Measurements from ENCODE around the gene RAB36. TPM values are rescaled to one million over a fixed set of nuclear protein-coding genes. Genes with fewer than 3 reads are reported as not detected.

RAB36 gene
- total RNA-seq, 3 donors from 2014 or later (not counting 1 experiment from before 2014, with no cell fraction given) = 1.7 to 2.9 (median 2.6) TPM

DNA sequence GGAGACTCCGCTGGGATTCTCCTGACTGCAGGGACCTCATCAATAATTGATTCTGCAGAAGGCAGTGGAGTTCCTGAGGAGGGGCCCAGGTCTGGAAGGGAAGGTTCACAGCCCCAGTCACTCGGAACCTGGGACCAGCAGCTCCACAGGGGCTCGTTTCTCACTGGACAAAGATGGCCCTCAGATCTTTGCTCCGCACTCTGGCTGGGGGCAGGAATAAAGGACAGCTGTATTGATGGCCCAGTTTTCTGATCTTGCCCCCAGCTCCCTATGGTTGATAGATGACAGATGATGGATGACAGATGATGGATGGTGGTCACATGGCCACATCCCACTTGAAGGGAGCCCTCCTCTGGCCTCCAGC lies 23.7 kb downstream of the RAB36 start:
- Histone ChIP-seq H3K9me3 (ENCODE audit: control insufficient read depth, insufficient read depth, low read length) (no peaks in the 10 kb centered on the region), H3K27ac (ENCODE audit: low read length) (no peak overlapping the region), H3K27me3 (ENCODE audit: control insufficient read depth, insufficient read depth, low read length) (no peaks in the 10 kb centered on the region), H3K36me3 (ENCODE audit: control insufficient read depth, insufficient read depth, low read length) (no peaks in the 10 kb centered on the region), H3K4me3 (ENCODE audit: low read length) (no peak overlapping the region), H3K4me1 (ENCODE audit: control insufficient read depth, insufficient read depth, low read length) (peaks cover 3% of the 10 kb centered on the region)
- Mint-ChIP-seq H3K9me3 (no peaks in the 10 kb centered on the region), H3K4me1 (peaks cover 4% of the 10 kb centered on the region in 2 donors), H3K4me3 (no peak overlapping the region), H3K27me3 (ENCODE audit: low read depth in 2 of 2) (no peaks in the 10 kb centered on the region), H3K36me3 (no peaks in the 10 kb centered on the region), H3K27ac (no peak overlapping the region)
- intact Hi-C loops (cut with micrococcal nuclease) = no loop called here
- 98% methylated on average over 4 of the region's 4 CpGs for WGBS (ENCODE audit: insufficient coverage)
- ATAC-seq (no peak), DNase-seq (no peak)
- TF ChIP-seq, protein P1, sequence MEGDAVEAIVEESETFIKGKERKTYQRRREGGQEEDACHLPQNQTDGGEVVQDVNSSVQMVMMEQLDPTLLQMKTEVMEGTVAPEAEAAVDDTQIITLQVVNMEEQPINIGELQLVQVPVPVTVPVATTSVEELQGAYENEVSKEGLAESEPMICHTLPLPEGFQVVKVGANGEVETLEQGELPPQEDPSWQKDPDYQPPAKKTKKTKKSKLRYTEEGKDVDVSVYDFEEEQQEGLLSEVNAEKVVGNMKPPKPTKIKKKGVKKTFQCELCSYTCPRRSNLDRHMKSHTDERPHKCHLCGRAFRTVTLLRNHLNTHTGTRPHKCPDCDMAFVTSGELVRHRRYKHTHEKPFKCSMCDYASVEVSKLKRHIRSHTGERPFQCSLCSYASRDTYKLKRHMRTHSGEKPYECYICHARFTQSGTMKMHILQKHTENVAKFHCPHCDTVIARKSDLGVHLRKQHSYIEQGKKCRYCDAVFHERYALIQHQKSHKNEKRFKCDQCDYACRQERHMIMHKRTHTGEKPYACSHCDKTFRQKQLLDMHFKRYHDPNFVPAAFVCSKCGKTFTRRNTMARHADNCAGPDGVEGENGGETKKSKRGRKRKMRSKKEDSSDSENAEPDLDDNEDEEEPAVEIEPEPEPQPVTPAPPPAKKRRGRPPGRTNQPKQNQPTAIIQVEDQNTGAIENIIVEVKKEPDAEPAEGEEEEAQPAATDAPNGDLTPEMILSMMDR (IDR thresholded peaks at IDR 0.05) = no peak

DNA sequence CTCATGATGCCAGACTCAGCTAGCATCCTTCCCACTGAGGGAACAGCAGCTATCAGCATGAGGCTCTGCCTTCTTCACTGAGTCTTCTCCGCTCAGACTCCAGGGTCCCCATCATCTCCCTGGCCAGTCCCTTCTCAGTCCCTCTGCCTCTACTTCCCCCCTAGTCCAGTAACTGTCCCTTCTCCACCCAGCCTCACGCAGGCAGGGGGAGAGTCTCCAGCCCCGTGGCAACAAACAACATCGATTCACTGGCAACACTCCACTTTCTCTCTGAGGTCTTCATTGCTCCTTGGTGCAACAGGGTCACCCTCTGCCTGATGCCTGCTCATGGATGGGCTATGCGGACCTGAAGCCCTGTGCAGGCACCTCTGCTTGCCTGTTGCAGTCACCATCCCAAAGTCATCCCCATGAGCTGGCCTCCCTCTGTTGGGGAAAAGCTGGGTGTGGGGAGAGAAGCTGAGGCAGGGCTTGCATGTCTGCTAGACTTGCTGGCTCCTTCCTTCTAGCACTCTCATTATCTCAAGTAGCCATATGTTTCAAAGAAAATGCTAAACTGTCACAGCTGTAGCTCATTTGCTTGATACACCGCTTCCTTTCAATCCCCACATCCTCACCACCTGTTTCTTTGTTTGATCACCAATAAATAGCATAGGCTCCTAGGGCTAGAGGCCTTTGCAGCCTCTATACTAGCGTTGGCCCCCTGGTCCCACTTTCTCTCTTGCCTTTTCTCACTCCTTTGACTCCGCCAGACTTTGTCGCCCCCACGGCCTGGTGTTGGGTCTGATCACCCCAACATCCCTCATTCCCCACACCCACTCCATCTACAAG lies 30.8 kb downstream of the RAB36 start:
- peaks cover 50% of the 10 kb centered on the region for H3K4me1 ChIP-seq (ENCODE audit: control insufficient read depth, insufficient read depth, low read length)
- WGBS (ENCODE audit: insufficient coverage) = 87% methylated on average over 10 of the region's 10 CpGs
- no peak overlapping the region for H3K27ac ChIP-seq (ENCODE audit: low read length)
- H3K4me1 Mint-ChIP-seq = peaks cover 38 to 39% of the 10 kb centered on the region in 2 donors
- H3K27ac Mint-ChIP-seq = peak overlapping the region in 1 of 2 donors; percentile 15
- no peak overlapping the region for H3K4me3 ChIP-seq (ENCODE audit: low read length)
- peaks cover 18% of the 10 kb centered on the region for H3K9me3 ChIP-seq (ENCODE audit: control insufficient read depth, insufficient read depth, low read length)
- no peaks in the 10 kb centered on the region for H3K36me3 ChIP-seq (ENCODE audit: control insufficient read depth, insufficient read depth, low read length)
- H3K27me3 Mint-ChIP-seq (ENCODE audit: low read depth in 2 of 2) = no peaks in the 10 kb centered on the region
- H3K4me3 Mint-ChIP-seq = no peak overlapping the region
- H3K27me3 ChIP-seq (ENCODE audit: control insufficient read depth, insufficient read depth, low read length) = no peaks in the 10 kb centered on the region
- DNase-seq = peak in 1 of 2 donors; percentile 45
- ATAC-seq = no peak
- TF ChIP-seq, protein P1 (IDR thresholded peaks at IDR 0.05) = no peak
- intact Hi-C loops (cut with micrococcal nuclease) = loop anchor here (5.0 kb wide), 1 partner anchor 206 kb away; no protein-coding TSS in a partner anchor
- H3K36me3 Mint-ChIP-seq = peaks cover 14% of the 10 kb centered on the region
- peaks cover 3 to 14% of the 10 kb centered on the region in 2 donors for H3K9me3 Mint-ChIP-seq

DNA sequence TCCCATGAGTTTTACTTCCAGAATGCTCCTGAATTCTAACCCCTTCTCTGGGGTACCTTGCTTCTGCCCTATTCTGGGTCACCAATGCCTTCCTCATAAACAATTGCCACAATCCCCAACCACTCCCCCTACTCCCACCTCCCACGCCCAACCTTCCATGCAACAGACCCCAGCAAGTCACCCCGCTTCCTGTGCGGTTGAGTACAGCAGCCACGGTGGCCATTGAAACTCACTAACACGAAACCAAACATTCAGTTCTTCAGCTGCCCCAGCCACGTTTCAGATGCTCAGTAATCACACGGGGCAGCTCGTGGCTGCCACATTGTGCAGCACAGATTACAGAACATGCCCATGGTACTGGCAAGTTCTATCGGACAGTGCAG lies 31.4 kb downstream of the RAB36 start:
- peaks cover 14% of the 10 kb centered on the region for H3K36me3 Mint-ChIP-seq
- Histone ChIP-seq H3K27ac (ENCODE audit: low read length) (no peak overlapping the region), H3K36me3 (ENCODE audit: control insufficient read depth, insufficient read depth, low read length) (no peaks in the 10 kb centered on the region), H3K27me3 (ENCODE audit: control insufficient read depth, insufficient read depth, low read length) (no peaks in the 10 kb centered on the region), H3K4me3 (ENCODE audit: low read length) (no peak overlapping the region), H3K4me1 (ENCODE audit: control insufficient read depth, insufficient read depth, low read length) (peaks cover 54% of the 10 kb centered on the region), H3K9me3 (ENCODE audit: control insufficient read depth, insufficient read depth, low read length) (peaks cover 18% of the 10 kb centered on the region)
- intact Hi-C loops (cut with micrococcal nuclease) = loop anchor here (5.0 kb wide), 1 partner anchor 206 kb away; no protein-coding TSS in a partner anchor
- ATAC-seq (no peak), DNase-seq (peak in 1 of 2 donors; percentile 40)
- H3K4me3 Mint-ChIP-seq = no peak overlapping the region
- H3K27ac Mint-ChIP-seq = peak overlapping the region in 1 of 2 donors; percentile 15
- peaks cover 3 to 14% of the 10 kb centered on the region in 2 donors for H3K9me3 Mint-ChIP-seq
- H3K27me3 Mint-ChIP-seq (ENCODE audit: low read depth in 2 of 2) = no peaks in the 10 kb centered on the region
- 62% methylated on average over 9 of the region's 9 CpGs for WGBS (ENCODE audit: insufficient coverage)
- H3K4me1 Mint-ChIP-seq = peaks cover 38 to 41% of the 10 kb centered on the region in 2 donors
- TF ChIP-seq, protein P1 (IDR thresholded peaks at IDR 0.05) = no peak
